ENCODE data around the gene THTPA. TPM values are rescaled to one million over a fixed set of nuclear protein-coding genes. Genes with fewer than 3 reads are reported as not detected.

Gene THTPA
- total and polyA plus RNA-seq, 9 of the 15 experiments (the other 6 are each of a cell fraction or from before 2014, with no cell fraction given) = 2.4 to 8.7 (median 5.2) TPM

GRCh38 chr14:23543403-23543802 is 12.7 kb upstream of the THTPA start (continued):
- no peak for TF ChIP-seq ZNF407 (IDR thresholded peaks at IDR 0.05; ENCODE audit: low read depth)
